ENCODE data around the gene NIPBL.
A peak's percentile ranks its signal among the peaks of the same experiment; 100 is the strongest.
"Not testable (repeated sequence)": the region's sequence is repeated elsewhere in the genome, so short reads cannot be mapped to it uniquely, and the experiment has no call there.

NIPBL gene

DNA sequence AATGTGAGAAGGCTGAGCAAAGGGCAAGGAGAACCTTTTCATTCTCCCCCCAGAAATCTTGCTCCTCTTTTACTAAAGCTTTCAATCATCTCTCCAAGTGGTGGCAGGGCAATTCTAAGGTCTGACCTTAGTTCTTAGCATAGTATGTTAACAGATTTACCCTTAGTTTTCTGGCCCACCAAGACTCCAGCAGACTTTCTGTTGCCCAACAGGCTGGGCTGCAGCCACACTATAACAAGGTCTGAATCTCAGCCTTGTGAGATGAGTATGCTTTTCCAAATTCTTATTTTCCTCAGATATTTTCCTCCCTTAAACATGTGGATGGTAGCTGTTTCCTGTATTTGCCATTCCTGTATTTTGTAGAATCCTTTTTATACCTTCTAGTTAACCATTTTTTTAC is 69.5 kb downstream of the NIPBL start:
- no peak for DNase-seq (ENCODE audit: low spot score)

DNA sequence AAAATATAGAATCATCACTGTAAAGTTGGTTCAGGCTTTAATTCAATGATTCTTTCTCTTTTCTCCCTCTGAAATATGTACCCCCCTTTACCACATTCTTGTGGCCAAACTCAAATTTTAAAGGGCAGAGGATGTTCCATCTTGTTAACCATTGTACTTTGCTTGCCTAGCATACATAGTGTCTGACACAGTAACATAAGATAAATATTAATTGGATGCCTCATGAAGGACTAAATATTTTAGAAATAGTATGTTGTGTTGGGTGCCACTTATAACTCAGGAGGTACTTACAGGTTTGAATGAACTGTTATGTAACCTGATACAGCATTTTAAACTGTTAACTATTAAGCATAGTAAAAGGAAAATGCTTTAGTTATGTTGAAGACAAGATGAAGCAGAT is 71.5 kb downstream of the NIPBL start:
- no peak for DNase-seq (ENCODE audit: low spot score)

DNA sequence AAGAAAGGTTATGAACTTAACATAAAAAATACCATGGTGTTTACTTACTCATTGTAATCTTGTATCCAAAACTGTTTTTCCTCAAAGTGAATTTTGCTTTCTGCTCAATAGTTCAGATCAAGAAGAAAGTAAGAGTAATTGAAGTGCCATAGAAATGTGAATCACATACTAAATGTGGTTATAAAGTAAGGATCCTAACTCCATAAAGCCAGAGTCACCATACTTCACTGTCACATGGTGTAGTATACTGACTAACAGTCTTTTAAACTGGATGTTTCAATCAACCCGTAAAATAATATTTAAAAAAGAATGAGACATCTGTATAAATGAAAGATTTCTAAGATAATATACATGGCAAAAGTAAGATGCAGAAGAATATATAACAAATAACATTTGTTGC is 72.1 kb downstream of the NIPBL start:
- DNase-seq (ENCODE audit: low spot score) = no peak

DNA sequence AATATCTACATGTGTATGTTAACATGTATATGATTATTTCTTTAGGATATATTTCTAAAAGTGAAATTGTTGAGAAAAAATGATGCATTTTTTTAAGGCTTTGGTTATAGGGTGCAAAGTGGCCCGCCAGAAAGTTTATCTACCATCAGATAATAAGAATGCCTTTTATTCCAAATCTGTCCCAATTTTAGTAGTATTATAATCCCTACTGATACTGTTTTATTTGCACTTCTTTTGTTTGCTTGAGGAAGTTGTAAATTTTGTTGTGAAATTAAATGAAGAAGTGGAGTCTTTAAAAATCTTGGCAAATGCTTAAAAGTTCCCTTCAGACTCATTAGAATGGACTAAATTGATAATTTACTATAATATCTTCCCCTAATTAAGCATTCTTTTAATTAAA is 73.0 kb downstream of the NIPBL start:
- DNase-seq (ENCODE audit: low spot score) = no peak

DNA sequence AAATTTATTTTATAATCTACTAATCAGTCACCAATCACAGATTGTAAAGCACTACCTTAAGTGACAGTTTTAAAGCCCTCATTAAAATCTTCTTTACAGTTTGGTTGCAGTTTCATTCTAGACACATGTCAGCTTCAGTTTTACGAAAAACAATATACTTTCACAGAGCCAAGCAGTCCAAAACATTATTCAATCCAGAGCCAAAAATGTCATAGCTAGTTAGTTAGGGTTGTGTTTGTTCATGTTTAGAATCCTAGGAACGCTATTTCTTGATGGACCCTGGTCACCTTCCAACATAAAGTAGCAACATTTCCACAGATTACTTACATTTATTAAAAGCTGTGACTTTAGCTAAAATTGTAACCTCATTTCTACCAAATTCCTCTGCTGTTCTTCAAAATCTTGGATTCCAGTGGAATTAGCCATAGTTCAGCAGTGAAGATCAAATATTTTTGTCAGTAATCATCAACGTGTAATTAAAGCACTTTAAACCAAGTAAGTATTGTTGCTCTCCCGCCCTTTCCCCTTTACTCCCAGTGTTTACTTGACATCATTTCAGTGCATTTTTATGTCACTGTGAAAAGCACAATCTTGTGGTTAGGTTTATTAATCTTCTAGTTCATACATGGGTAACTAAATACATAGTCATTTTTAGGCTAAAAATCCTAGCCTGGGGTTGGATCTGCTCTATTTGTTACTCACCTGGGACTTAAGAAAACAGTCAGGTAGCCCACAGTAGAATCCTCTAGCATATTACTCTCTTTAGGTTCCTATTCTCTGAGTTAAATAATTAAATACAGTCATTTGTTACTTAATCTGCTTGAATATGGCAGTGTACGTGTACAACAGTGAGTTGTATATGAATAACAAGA is 74.3 kb downstream of the NIPBL start:
- no peak for DNase-seq (ENCODE audit: low spot score)

DNA sequence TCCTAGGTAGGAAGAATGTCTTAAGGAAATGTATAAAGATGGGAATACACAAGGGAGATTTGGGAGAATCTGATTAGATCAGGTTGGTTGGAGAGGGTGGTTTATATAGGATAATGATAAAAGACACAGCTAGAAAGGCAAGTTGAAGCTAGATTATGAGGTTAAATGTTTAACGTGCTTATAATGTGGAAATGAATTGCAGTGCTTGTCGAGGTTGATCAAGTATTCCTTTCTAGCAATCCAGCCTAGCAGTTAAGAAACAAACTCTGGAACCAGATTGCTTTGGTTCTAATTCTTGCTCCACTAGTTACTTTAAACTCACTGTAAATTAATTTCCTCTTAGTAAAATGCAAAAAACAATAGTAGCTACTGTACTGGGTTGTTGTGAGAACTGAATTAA is 76.5 kb downstream of the NIPBL start:
- no peak for DNase-seq (ENCODE audit: low spot score)

DNA sequence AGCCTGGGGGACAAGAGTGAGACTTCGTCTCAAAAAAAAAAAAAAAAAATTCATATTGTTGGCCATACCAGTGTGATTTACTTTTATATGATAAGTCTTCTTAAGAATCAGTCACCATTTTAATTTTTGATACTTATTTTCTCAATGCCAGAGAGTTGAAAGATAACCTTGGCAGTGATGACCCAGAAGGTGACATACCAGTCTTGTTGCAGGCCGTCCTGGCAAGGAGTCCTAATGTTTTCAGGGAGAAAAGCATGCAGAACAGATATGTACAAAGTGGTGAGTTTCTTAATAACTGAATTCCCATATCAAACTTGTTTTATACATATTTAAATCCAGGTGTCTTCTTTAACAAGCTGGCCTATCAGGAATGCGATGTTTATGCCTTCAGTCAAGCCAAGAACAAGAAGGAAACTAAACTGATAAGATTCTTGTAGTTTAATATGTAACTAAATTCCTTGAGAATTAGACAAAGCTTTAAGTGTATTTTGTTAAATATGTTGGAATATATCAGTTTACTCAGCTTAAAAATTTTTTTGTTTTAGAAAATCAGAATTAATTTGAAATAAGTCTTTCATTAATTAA is 81.5 kb downstream of the NIPBL start:
- DNase-seq (ENCODE audit: low spot score) = no peak

DNA sequence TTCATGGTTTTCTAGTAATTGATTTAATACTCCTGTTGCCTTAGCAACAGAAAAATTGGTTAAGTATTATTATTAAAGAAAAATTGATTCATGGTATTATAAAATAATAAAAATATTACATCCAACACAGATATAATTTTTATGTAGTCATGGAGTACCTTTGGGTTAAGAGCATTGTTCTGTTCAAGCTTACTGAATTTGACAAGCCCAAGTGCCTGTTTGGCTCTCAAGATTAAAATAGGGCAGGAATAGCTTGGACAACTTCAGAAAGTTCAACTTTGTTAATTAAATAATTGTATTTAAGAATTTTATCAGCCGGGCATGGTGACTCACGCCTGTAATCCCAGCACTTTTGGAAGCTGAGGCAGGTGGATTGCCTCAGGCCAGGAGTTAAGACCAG is 82.0 kb downstream of the NIPBL start:
- no peak for DNase-seq (ENCODE audit: low spot score)

DNA sequence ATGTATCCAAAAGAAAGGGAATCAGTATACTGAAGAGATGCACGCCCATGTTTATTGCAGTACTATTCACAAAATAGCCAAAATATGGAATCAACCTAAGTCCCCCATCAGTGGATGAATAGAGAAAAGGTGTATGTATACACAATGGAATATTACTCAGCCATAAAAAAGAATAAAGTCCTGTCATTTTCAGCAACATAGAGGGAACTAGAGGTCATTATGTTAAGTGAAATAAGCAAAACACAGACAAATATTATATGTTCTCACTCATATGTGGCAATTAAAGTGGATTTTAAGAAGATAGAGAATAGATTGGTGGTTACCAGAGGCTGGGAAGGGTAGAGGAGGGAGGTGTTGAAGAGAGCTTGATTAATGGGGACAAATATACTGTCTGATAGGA is 88.6 kb downstream of the NIPBL start:
- DNase-seq (ENCODE audit: low spot score) = no peak

DNA sequence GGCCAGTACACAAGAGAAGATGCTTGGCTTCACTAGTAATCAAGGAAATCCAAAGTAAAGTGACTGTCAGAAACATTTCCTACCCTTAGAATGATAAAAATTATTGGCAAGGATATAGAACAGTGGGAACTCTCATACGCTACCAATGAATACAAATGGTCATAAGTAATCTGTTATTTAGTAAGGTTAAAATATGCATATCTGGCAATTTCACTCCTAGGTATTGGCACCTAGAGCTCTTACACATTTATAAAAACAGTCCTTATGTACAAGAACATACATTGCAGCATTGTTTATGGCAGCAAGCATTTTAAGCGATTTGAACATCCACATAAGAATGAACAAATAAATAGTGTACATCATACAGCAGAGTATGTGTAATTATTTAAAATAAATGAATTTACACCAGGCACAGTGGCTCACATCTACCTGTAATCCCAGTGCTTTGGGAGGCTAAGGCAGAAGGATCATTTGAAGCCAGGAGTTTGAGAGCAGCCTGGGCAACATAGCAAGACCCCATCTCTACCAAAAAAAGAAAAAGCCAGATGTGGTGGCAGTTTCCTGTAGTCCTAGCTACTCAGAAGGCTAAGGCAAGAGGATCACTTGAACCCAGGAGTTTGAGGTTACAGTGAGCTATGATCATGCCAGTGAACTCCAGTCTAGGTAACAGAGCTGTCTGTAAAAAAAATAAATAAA is 93.3 kb downstream of the NIPBL start:
- DNase-seq (ENCODE audit: low spot score) = no peak

DNA sequence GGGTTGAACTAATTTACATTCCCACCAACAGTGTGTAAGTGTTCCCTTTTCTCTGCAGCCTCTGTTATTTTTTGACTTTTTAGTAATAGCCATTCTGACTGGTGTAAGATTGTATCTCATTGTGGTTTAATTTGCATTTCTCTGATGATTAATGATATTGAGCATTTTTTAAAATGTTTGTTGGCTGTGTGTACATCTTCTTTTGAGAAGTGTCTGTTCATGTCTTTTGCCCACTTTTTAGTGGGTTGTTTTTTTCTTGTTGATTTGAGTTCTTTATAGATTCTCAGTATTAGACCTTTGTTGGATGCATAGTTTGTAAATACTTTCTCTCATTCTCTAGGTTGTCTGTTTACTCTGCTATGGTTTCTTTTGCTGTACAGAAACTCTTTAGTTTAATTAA is 101.6 kb downstream of the NIPBL start:
- DNase-seq (ENCODE audit: low spot score) = no peak

DNA sequence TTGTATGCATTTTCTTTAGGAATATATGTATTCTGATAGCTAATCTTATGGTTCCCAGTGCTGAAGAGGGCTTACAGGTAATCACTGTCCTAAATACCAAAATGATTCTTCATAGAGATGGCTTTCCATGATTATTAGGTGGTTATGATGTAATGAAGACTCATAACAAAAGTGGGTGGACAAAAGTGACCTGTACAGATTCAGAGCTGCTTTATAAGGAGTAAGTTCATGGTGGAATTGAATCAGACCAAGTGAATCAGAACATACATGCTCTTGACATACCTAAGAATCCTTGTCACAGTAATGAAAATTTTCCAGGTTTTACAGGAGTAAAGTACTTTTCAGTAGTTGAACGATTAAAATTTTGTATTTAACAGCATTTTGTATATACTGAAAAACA is 105.6 kb downstream of the NIPBL start:
- DNase-seq (ENCODE audit: low spot score) = no peak

DNA sequence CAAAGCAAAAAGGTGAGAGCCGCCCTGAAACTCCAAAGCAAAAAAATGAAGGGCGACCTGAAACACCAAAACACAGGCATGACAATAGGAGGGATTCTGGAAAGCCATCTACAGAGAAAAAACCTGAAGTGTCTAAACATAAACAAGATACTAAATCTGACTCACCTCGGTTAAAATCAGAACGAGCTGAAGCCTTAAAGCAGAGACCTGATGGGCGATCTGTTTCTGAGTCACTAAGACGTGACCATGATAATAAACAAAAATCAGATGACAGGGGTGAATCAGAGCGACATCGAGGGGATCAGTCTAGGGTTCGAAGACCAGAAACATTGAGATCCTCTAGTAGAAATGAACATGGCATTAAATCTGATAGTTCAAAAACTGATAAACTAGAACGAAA is 108.8 kb downstream of the NIPBL start:
- no peak for DNase-seq (ENCODE audit: low spot score)

DNA sequence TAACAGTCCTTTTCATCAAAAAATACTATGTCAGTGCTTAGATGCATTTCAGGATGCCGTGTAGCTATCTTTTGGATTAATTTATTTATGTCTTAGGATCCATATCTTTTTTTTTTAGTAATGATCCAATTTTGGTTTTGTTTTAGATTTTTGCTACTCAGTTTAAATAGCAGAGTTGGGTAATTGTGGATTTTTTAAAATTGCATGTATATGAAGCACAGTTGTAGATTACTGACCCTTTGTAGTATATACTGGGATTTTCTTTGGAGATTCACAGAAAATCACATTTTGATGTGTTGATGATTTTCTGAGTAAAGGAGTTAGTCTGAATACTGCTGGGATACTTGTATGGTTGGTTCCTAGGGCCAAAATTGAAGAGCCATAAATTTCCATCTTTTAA is 111.8 kb downstream of the NIPBL start:
- no peak for DNase-seq (ENCODE audit: low spot score)

DNA sequence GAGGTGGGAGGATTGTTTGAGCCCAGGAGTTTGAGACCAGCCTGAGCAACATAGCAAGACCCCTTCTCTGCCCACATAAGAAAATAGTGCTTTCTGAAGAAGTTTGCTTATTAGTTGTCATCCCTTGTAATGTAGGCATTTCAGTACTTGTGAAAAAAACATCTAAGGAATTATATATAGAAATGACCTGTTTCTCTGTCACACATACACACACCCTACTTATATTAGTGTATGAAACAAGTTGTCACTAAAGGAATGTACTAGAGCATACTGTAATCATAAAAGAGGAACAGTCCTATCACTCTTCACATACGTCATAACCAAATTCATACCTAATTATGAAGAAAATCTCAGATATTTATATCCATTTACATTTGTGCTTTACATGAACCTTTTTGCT is 122.0 kb downstream of the NIPBL start:
- no peak for DNase-seq (ENCODE audit: low spot score)

DNA sequence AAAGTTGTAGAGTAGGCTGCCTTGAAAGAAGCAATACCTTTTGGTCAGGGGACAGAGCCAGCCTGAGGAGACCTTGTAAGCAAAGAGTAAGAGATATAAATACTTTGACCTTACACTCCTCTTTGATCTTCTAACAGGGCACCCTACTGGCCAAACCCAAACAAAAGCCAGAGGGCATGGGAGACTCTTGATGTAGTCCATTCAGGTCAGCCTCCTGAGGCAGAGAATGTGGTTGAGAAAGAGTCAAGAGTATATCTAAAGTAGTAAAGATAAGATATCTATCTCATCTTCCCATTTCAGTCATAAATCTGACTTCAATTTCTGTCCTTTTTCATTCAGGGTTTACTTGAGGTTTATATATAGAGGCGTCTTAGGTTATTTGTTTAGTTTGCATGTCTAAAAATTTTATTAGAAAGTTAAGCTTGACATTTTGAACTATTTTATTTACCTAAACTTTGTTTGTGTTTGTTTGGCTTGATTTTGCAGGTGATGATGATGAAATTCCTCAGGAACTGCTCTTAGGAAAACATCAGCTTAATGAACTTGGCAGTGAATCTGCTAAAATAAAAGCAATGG is 125.7 kb downstream of the NIPBL start:
- no peak for DNase-seq (ENCODE audit: low spot score)

DNA sequence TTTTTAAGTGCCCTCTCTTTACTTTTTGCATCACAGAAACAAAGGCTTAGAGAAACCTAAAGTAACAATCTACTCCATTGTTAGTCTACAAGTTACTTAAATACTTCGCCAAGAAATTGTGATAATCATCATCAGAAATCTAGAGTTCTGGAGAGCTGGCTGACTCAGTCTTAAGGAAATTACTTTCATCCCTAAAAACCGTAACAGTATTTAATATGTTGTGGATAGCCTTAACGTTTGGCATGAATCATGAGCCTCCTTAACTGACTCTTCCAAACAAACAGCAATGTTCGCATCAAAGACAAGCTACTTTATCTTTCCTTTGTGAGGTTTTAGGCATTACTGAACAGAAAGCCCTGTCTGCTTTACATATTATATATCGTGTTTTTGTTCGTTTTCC is 128.7 kb downstream of the NIPBL start:
- DNase-seq (ENCODE audit: low spot score) = no peak

DNA sequence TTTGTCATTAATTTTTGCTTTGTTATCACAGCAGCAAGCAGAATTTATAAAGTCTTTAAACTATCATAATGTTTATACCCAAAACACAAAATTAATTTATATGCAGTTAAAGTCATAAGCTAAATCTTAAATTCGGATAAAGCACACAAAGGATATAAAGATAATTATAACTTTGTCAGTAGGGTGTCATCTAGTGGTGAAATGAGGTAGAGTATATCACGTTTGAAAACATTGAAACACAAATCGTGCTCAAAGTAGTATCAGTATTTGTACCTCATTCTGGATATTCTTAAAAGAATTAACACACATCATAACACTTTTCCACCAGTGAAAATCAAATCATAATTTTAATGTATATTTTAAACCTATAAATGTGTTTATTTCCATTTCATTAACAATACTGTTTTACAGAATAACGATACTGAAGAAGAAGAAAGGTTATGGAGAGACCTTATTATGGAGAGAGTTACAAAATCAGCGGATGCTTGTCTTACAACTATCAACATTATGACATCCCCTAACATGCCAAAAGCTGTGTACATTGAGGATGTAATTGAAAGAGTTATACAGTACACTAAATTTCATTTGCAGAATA is 129.5 kb downstream of the NIPBL start:
- DNase-seq (ENCODE audit: low spot score) = peak; percentile 14

DNA sequence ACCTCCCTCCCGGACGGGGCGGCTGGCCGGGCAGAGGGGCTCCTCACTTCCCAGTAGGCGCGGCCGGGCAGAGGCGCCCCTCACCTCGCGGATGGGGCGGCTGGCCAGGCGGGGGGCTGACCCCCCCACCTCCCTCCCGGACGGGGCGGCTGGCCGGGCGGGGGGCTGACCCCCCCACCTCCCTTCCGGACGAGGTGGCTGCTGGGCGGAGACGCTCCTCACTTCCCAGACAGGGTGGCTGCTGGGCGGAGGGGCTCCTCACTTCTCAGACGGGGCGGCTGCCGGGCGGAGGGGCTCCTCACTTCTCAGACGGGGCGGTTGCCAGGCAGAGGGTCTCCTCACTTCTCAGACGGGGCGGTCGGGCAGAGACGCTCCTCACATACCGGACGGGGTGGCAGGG is 136.6 kb downstream of the NIPBL start:
- not testable (repeated sequence) for DNase-seq (ENCODE audit: low spot score)

DNA sequence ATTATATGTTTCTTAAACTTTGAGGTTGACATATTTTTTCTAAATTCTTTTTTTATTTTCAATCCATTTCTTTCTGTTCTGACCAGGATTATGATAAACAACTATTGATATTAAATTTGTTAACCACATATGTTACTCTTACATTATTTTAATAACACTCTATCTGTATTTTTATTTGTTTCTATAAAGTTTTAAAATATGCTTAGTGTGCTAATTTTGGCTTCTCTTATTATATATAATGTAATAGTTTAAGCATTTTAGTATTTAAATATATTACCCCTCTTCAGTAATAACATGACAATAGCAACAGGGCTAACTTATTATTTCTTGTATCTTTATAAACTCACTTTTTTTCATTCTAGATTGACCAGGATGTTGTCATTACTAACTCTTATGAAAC is 137.8 kb downstream of the NIPBL start:
- DNase-seq (ENCODE audit: low spot score) = no peak

DNA sequence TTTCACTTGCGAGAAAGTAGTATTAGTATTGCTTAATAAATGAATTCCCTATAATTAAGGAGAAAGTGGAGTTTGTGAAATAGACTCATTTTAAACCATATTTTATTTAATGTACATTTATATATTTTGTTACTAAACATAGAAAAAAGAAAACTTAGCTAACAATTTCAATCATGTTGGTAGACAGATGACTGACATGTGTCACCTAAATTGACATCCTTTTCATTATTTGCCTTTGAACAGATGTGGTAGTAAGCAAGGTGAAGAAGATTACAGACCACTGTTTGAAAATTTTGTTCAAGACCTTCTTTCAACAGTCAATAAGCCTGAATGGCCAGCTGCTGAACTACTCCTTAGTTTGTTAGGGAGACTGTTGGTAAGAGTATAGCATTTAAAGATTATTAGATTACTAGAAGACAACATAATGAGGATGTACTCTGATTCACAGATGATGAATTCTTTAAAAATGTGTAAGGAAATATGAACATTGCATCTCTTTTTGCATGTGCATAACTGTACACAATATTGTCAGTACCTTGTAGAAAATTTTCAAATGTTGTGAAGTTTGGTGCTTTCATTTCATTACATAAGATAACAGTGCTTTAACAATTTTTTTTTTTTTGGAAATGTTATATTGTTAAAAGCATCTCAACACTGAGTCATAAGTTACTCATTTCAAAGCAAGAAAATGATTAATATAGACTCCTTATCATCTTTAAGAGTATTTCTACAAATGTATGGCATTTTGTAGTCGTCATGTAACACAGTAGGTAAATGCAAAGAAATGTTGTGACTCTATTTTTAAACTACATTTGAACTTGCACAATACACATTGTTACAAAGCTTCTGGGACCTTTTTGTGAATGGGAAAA is 139.5 kb downstream of the NIPBL start:
- no peak for DNase-seq (ENCODE audit: low spot score)

DNA sequence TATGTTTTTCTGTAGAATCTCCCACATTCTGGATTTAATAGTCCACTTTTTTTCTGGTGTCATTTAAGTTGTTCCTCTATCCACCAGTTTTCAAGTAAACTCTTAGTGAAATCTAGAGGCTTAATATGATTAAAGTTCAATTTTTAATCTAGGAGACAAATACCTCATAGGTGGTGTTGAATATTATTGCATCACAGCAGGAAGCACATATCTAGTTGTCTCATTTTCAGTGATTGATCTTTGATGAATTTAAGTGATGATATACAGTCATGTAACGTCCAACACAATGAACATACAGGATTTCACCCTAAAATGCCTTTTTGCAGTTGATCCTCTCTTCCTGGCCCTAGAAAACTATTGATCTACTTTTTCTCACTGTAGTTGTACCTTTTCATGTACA is 152.3 kb downstream of the NIPBL start:
- no peak for DNase-seq (ENCODE audit: low spot score)
